Measurements from ENCODE around the gene PRG2.

DNA sequence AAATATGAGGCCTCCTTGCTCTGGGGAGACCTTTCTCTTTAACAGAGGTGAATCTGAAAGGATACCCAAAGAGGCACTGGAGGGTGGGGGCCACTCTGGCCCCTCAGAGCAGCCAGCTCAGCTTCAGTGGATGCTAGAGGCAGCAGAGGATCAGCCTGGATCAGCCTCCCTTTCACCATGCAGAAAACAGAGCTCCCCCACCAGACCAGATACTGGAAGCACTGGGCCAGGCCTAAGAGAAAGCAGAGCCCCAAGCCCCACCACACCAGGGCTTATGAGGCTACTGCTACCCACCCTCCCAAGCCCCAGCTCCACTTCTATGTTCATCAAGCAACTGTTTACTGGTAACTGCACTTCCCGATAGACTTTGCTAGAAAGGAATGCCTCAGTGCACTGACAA is 40.5 kb upstream of the PRG2 start:
- TF ChIP-seq, protein P1, sequence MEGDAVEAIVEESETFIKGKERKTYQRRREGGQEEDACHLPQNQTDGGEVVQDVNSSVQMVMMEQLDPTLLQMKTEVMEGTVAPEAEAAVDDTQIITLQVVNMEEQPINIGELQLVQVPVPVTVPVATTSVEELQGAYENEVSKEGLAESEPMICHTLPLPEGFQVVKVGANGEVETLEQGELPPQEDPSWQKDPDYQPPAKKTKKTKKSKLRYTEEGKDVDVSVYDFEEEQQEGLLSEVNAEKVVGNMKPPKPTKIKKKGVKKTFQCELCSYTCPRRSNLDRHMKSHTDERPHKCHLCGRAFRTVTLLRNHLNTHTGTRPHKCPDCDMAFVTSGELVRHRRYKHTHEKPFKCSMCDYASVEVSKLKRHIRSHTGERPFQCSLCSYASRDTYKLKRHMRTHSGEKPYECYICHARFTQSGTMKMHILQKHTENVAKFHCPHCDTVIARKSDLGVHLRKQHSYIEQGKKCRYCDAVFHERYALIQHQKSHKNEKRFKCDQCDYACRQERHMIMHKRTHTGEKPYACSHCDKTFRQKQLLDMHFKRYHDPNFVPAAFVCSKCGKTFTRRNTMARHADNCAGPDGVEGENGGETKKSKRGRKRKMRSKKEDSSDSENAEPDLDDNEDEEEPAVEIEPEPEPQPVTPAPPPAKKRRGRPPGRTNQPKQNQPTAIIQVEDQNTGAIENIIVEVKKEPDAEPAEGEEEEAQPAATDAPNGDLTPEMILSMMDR (conservative IDR thresholded peaks at IDR 0.05): no peak
- TF ChIP-seq EZH2 (IDR thresholded peaks at IDR 0.05; ENCODE audit: low read depth): no peak
